Retinal pigment epithelial cell (primary cell): Measurements from ENCODE around the gene CNNM4.

Experiments used
- DNase-seq: peaks from one replicate; pipeline ENCODE4 v3.0.0-alpha.2; 2010; ENCODE audit warnings: low read depth
- H3K4me3 ChIP-seq: 2 replicates; pipeline ENCODE4 v1.5.1; 2011; ENCODE audit warnings: mild to moderate bottlenecking, low read length, control low read depth, moderate library complexity
- TF ChIP-seq, protein P1 (sequence below): conservative IDR thresholded peaks from 2 replicates; pipeline ENCODE4 v1.5.1; 2011; ENCODE audit warnings: low read depth, low read length, control low read depth, inconsistent platforms

The CNNM4 gene

DNA sequence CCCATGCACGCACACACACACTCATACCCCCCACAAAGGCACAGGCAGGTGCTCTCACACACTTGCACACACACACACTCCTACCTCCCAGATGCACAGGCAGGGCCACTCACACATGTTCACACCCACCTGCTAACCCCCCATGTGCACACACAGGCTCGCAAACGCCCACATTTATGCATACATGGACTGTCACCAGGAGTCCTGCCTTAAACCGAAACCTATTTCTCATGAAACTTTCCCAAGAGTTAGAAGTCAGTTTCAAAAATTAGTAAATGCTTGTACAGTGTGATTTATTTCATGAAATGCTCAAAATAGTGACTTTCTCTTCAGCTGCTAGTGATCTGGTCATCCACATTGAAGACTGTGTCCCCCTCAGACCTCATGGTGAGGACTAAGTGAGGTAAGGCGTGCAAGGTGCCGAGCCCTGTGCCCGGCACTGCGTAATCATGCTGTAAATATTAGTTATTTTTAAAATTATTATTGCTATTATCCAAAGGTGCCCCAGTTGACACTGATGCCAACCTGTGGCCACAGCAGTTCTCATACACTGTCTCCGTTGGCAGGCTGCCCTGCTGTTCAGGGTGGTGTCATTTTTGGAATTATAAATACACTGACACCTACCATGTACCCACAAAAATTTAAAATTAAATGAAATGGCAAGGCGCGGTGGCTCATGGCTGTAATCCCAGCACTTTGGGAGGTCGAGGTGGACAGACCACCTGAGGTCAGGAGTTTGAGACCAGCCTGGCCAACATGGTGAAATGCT, 12.4 kb downstream of the CNNM4 start:
- DNase-seq: no peak
- H3K4me3 ChIP-seq: no peak overlapping the region

DNA sequence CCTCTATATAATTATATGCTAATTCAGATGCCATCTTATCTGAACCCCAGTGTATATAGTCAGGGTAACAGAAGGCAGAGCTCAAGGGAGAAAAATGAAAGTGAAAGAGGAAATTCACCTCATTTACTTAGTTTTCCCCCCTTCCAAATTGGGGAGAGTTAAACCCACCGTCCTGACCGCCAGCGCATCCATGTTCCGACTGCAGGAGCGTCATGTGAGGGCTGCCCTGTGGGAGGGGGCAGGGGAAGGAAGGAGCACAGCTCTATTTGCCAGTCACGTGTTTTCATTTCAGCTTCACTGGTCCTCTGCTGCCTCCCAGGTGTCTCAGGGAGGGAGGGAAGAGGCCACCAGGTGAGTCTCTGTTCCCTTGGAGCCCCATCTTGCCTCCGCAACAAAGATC, 13.2 kb downstream of the CNNM4 start:
- TF ChIP-seq, protein P1, sequence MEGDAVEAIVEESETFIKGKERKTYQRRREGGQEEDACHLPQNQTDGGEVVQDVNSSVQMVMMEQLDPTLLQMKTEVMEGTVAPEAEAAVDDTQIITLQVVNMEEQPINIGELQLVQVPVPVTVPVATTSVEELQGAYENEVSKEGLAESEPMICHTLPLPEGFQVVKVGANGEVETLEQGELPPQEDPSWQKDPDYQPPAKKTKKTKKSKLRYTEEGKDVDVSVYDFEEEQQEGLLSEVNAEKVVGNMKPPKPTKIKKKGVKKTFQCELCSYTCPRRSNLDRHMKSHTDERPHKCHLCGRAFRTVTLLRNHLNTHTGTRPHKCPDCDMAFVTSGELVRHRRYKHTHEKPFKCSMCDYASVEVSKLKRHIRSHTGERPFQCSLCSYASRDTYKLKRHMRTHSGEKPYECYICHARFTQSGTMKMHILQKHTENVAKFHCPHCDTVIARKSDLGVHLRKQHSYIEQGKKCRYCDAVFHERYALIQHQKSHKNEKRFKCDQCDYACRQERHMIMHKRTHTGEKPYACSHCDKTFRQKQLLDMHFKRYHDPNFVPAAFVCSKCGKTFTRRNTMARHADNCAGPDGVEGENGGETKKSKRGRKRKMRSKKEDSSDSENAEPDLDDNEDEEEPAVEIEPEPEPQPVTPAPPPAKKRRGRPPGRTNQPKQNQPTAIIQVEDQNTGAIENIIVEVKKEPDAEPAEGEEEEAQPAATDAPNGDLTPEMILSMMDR: no peak
- DNase-seq: no peak
- H3K4me3 ChIP-seq: no peak overlapping the region

More for the DNA sequence above, 12.4 kb downstream of the CNNM4 start:
- TF ChIP-seq, protein P1: no peak

DNA sequence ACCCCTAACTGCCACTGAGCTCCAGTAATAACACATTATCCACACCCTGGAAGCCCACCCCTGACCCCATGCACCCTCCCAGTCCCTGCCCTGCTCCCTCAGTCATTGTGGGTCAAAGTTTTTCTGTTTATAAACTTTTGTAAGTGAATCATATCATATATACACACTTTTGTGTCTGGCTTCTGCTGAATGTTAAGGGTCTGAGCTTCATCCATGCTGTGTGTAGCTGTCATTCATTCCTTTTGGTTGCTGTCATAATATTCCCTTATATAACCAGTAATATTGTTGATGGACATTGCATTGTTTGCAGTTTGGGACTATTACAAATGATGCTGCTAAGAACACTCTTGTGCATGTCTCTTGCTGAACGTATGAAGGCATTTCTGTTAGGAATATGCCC, 14.5 kb downstream of the CNNM4 start:
- TF ChIP-seq, protein P1: no peak
- DNase-seq: no peak
- no peak overlapping the region for H3K4me3 ChIP-seq

DNA sequence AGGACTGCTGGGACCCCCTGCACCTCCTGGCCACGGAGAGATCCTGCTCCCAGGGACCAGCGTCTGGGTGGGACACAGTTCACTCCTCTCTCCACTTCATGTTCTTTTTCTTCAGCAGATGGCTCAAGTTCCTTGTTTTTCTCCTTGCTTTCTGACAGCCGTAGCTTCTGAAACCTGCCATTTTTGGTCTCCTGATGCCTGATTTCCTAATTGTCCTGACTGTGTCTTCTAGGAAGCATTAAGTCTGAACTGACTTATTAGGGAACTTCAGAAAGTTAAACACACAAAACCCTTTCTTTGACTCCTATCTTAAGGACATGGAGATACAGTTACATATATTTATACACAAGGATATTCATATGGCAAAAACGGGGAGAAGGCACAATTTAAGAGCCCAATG, 22.7 kb downstream of the CNNM4 start:
- TF ChIP-seq, protein P1: no peak
- H3K4me3 ChIP-seq: no peak overlapping the region
- DNase-seq: no peak

DNA sequence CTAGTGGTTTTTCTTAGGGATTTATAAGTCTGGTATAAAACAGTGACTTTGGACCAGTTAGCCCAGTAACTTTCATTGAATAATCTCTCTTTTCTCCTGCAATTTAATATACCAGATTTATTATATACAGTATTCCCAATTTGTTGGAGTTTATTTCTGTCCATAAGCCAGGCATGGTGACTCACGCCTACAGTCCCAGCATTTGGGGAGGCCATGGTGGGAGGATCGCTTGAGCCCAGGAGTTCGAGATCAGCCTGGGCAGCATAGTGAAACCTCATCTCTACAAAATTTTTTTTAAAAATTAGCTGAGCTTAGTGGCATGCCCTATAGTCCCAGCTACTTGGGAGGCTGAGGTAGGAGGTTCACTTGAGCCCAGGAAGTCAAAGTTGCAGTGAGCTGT, 26.7 kb downstream of the CNNM4 start:
- no peak overlapping the region for H3K4me3 ChIP-seq
- no peak for DNase-seq
- TF ChIP-seq, protein P1: no peak

DNA sequence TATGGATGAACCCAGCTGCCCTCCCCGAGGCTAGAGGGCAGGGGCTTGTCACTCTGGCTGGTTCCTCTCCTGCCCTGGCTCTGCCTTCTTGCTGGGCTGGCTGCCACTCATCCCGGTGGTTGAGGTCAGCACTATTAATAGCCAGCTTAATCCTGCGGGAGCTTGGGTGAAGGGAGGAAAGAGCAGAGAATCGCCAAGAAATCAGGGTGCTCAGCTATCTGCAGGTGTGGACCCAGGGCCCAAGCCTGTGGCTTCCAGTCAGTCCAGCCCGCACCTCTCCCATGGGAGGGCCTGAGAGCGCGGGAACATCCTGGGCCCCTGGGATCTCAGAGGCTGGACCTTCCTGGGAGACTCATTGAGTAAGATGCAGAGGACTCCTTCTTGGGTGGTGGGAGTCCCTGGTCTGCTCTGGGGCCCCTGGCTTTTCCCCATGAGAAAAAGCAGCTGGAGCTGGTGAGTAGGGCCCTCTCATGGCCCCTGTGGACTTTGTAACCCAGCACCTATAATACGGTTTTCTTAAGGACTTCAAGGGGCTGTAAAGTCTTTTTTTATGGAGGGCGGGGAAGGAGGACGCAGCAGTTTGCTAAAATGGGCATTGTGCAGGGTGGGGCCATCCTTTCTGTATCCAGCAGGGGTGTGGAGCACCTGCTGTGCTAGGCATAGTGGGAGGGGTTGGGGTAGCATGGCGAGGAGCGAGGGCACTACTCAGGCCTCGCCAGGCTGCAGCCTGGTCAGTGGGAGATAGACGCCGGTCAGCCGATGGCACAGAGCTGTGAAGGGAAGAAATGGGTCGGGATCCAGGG, 27.9 kb downstream of the CNNM4 start:
- DNase-seq: peak; percentile 60
- TF ChIP-seq, protein P1: no peak
- H3K4me3 ChIP-seq: no peak overlapping the region
